Activated T-cell treated with anti-CD3 and anti-CD28 coated beads for 48 hours (primary cell): ENCODE data around the gene GSTM5.
"Not testable (repeated sequence)": the region's sequence is repeated elsewhere in the genome, so short reads cannot be mapped to it uniquely, and the experiment has no call there.

Experiments
- DNase-seq: peaks from one replicate; pipeline ENCODE4 v3.0.0-alpha.2; 2020; ENCODE audit warnings: low read depth

GSTM5 gene

GRCh38 chr1:109697066-109697465 is 15.0 kb upstream of the GSTM5 start:
- DNase-seq, result no peak

GRCh38 chr1:109697861-109698260 is 14.2 kb upstream of the GSTM5 start:
- not testable (repeated sequence) for DNase-seq

DNA sequence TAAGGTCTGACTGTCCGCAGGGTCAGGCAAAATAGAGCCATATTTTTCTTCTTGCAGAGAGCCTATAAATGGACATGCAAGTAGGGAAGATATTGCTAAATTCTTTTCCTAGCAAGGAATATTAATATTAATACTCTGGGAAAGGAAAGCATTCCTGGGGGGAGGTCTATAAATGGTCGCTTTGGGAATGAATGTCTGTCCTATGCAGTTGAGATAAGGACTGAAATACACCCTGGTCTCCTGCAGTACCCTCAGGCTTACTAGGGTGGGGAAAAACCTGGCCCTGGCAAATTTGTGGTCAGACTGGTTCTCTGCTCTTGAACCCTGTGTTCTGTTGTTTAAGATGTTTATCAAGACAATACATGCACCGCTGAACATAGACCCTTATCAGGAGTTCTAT is 9.1 kb upstream of the GSTM5 start:
- DNase-seq, result not testable (repeated sequence)

GRCh38 chr1:109704173-109704572 is 7.9 kb upstream of the GSTM5 start:
- no peak for DNase-seq

DNA sequence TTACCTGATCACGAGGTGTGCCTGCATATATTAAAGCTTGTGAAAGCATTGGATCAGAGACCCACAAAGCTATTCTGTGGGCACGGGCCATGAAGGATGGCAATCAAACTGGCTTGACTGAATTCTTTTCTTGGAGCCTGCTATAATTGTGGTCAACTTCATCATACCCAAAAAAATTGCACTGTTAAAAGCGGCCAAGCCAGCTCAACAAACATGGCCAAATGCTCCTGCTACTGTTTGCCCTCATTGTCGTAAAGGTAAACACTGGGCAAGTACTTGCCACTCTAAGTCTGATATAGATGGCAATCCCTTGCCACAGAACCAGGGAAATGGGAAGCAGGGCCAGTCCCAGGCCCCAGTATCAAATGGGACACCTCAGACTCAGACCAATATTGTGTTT is 6.6 kb upstream of the GSTM5 start:
- no peak for DNase-seq

DNA sequence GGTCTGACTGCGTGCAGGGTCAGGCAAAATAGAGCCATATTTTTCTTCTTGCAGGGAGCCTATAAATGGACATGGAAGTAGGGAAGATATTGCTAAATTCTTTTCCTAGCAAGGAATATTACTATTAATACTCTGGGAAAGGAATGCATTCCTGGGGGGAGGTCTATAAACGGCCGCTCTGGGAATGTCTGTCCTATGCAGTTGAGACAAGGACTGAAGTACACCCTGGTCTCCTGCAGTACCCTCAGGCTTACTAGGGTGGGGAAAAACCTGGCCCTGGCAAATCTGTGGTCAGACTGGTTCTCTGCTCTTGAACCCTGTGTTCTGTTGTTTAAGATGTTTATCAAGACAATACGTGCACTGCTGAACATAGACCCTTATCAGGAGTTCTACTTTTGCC is 3.1 kb upstream of the GSTM5 start:
- not testable (repeated sequence) for DNase-seq

DNA sequence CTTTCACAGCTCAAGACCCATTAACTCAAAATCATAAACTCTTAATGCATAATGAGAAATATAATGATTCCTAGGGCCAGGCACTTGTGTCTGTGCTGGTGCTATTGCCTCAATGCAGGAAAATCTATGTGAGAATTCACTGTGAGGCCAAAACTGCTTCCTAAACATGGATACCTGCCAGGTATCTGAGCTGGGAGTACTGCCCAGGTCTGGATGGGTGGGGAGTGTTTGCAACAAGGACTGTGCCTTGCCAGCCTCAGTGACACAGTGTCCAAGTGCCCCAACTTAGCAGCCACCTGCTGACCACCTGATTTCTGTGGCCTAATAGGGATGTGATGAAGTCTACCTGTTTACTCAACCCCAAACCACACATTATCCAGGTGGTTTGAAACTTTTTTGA is 2.2 kb upstream of the GSTM5 start:
- not testable (repeated sequence) for DNase-seq

DNA sequence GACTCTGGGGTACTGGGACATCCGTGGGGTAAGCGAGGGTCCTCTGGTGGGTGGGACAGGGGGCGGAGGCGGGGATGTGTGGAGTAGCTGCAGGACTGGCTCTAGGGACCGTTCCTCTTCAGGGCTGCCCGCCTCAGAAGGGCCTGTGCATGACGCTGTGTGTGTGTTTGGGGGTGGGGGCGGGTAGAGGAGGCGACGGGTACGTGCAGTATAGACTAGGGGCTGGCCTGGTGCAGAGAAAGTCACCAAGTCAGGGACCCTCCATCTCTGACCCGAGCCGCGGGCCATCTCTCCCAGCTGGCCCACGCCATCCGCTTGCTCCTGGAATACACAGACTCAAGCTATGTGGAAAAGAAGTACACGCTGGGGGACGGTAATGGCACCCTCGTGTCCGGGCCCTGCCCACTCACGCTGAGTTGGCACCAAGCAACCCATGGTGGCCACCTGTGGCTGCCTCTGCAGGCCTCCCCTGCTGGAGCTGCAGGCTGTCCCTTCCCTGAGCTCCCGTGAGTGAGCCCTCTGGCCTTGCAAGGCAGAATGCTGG is 342 bp downstream of the GSTM5 start:
- DNase-seq, result no peak

DNA sequence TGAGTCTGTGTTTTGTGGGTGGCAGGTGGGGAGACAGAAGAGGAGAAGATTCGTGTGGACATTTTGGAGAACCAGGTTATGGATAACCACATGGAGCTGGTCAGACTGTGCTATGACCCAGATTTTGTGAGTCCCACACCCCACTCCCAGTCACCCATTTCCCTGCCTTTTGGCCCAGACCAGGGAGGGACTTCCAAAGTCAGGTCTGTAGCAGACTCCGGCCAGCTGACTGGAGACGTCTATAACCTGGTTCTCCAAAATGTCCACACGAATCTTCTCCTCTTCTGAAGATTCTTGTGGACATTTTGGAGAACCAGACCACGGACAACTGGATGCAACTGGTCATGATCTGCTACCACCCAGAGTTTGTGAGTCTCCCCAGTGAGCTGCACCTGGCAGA is 1.6 kb downstream of the GSTM5 start:
- DNase-seq, result no peak

DNA sequence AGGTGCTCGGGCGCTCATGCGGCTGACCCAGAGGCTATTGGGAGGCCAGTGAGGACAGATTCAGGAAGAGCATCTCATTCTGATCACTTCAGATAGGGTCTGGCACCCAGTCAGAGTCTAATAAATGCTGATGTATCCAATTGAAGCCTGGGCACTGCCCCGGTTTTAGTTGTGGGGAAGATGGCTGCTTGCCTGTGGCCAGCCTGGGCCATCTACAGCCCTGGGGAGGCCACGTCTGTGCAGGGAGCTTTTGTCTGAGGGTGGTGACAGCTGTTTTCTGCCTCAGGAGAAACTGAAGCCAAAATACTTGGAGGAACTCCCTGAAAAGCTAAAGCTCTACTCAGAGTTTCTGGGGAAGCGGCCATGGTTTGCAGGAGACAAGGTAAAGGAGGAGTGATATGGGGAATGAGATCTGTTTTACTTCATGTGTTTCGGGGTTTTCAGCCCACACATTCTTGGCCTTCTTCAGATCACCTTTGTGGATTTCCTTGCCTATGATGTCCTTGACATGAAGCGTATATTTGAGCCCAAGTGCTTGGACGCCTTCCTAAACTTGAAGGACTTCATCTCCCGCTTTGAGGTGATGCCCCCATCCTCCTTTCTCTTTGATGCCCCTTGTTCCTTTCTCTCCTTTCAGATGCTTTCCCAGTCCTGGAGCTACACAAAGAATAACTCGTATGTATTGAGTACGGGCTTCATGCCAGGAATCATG is 2.8 kb downstream of the GSTM5 start:
- no peak for DNase-seq

DNA sequence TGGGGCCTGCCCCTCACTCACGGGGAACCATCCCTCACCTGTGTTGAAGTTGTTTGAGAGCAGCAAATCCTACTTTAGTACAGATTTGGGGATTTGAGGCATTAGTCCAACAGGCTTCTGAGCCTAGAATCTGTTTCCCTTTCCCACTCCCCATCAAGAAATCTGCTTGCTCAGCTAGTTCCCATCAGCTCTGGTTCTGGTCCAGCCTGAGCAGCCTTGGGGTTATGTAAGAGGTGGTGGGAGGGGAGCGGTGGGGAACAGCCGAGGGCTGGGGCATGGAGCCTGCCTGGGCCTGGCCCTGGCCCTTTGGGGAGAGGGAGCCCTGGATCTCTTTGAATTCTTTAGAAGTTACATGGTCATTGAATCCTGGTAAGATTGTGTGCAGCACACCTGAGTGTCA is 4.1 kb downstream of the GSTM5 start:
- DNase-seq, result no peak

DNA sequence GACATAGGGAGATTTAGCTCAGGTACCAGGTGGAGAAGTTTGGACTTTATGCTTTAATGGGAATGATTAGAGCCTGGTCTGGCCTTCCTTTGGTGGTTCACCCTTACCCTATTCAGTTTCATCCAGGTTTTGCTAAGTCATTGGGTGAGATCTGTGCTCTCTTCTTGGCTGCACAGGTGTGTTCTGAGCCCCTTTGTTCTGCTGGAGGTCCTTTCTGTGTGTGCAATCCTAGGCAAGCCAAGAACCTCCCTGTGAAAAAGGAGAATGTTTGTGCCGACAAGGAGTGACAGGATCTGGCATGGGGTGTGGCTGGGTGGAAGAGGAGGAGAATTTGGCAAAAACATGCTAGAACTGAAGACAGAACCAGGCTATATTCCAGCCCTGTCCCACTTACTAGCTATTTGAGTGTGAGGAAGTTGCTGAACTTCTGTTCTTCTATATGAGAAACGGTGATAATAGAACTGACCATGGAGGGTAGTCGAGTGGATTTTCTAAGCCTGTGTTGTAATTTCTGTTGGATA is 4.6 kb downstream of the GSTM5 start:
- no peak for DNase-seq

DNA sequence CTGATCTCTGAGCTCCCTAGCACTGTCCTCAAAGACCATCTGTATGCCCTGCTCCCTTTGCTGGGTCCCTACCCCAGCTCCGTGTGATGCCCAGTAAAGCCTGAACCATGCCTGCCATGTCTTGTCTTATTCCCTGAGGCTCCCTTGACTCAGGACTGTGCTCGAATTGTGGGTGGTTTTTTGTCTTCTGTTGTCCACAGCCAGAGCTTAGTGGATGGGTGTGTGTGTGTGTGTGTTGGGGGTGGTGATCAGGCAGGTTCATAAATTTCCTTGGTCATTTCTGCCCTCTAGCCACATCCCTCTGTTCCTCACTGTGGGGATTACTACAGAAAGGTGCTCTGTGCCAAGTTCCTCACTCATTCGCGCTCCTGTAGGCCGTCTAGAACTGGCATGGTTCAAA is 5.7 kb downstream of the GSTM5 start:
- DNase-seq, result no peak

DNA sequence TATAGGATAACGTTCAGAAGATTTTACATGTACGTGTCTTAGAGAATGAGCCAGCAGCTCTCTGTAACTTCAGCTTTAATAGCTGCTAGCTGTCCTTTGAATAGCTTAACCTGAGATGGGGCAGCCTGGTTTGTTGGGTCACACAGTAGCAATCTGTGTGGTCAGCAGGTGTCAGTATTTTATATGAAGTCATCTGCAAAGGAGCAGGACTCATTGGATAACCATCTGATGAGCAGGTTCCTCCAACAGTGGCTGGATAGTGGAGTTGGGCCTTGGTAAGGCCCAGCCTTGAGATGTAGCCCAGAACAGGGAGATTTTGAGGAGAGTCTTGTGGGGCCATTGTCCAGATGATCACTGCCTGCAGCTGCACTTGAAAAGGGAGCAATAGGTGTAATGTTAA is 6.4 kb downstream of the GSTM5 start:
- DNase-seq, result no peak

GRCh38 chr1:109719337-109719837 is 7.3 kb downstream of the GSTM5 start:
- no peak for DNase-seq

GRCh38 chr1:109721042-109721441 is 9.0 kb downstream of the GSTM5 start:
- DNase-seq, result no peak

GRCh38 chr1:109721971-109722370 is 9.9 kb downstream of the GSTM5 start:
- DNase-seq, result no peak

DNA sequence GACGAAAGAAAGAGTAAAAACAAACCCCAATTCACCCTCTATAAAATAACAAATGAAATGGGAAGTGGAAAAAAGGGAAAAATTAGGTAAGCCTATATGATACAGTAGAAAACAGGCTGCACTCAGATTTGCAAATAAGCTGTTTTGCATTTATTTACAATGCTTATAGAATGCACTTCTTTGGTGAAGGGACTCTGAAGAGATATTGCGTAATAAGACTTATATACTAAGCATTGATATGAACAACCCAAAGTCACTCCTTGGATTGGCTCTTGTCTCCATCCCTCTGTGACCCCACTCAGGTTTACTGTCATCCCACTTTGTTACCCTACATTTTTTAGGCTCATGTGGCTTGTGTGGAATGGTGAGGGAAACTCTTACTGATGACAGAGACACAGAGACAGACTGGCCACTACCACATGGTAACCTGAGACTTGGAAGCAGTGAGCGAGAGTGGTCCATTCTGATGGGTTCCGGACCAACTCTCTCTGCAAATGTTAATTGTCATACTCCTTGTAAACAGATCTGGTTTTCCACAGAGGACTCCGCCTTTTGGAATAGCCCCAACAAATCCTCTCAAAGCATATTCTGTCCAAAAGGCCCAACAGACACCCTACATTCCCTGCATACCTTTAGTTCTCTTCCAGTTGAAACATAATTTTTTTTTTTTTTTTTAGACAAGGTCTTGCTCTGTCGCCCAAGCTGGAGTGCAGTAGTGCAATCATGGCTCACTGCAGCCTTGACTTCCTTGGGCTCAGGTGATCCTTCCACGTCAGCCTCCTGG is 11.0 kb downstream of the GSTM5 start:
- no peak for DNase-seq

DNA sequence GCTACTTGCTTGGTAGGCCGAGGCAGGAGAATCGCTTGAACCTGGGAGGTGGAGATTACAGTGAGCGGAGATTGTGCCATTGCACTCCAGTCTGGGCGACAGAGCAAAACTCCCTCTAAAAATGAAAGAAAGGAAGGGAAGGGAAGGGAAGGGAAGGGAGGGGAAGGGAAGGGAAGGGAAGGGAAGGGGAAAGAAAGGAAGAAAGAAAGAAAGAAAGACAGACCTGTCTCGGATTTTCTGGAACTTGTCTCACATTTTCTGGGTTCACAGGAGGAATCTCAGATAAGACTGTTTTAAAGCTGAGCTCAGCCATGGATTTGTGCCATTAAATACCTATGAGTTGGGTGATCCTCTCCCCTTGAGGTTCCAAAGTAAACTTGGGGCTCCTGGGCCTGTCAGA is 12.9 kb downstream of the GSTM5 start:
- no peak for DNase-seq

GRCh38 chr1:109725510-109725909 is 13.5 kb downstream of the GSTM5 start:
- DNase-seq, result no peak

DNA sequence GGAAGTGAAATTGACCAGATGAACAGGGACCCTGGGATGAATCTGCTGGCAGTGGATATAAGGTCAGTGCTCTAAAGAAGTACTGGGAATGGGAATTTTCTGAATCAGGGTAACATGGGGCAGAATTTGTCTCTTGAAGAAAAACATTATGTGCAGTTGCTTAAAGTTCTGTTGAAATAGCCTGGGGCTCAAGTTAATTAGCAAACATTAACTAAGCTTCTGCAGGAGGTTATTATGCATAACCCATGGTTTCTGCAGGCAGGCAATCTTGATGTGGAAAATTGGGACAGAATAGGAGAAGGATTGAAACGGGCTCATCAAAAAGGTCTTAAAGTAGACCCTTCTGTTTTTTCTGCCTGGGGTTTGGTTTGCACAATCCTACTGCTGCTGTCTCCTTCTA is 14.0 kb downstream of the GSTM5 start:
- DNase-seq, result no peak

DNA sequence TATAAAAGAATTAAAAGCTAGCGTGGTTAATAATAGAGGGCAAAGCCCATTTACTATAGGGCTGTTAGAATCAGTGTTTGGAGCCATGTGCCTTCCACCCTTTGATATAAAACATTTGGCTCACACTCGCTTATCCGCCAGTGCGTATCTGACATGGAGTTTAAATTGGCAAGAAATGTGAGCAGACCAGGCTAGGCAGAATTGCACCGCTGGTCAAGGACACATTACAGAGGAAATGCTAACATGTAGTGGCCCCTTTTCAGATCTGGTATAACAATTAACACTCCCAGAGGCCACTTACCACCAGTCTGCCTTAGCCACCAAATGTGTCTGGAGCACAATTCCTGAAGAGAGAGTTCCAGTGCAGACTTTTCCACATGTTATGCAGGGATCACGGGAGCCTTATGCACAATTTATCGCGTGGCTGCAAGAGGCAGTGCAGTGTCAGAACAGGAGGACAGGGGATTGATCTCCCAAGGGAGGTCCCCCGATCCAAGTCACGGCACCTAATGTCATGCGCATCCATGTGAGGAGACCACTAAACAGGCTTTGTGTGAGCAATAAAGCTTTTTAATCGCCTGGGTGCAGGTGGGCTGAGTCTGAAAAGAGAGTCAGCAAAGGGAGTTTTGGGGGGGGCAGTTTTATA is 14.8 kb downstream of the GSTM5 start:
- DNase-seq, result no peak

DNA sequence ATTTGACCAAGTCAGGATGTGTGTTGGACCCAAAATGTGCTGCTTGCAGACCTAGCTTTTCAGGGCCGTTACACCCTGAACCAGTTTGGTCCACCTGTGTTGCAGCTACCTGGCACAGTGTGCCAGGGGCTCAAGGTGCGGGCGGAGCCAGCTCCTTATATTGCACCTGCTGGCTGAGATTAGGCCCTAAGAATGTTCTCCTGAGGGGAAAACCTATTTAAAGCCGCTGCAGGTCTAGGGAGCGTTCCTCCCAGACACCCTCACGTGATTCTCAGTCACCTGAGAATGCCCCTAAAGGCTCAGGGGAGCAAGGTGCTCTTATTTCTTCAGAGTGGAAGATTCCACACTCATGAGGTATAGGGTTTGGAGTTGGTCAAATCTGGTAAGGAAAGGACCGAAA is 16.8 kb downstream of the GSTM5 start:
- DNase-seq, result no peak
